Activated T-cell treated with anti-CD3 and anti-CD28 coated beads, Interleukin-2, amount 50 U/mL, for 4 hours (primary cell): ENCODE measurements around the gene NDUFAF2. TPM values are rescaled to one million over a fixed set of nuclear protein-coding genes. Genes with fewer than 3 reads are reported as not detected.
"Not testable (repeated sequence)": the region's sequence is repeated elsewhere in the genome, so short reads cannot be mapped to it uniquely, and the experiment has no call there.

ENCODE experiments used
- ATAC-seq, 2 donors: fragments of 200-7000 bp; cut with Tn5 transposase; one replicate each; pipeline ENCODE4 v1.10.0; 2021
- DNase-seq: peaks from one replicate; pipeline ENCODE4 v3.0.0-alpha.2; 2020
- H3K27me3 Mint-ChIP-seq: one replicate; pipeline ENCODE4 v1.8.0; 2021; ENCODE audit warnings: low read depth, mixed read lengths
- H3K36me3 Mint-ChIP-seq: one replicate; pipeline ENCODE4 v1.8.0; 2022; ENCODE audit warnings: mixed read lengths; ENCODE audit not compliant: insufficient read depth
- H3K4me1 Mint-ChIP-seq: one replicate; pipeline ENCODE4 v1.8.0; 2021; ENCODE audit warnings: low read depth, mixed read lengths
- H3K4me3 Mint-ChIP-seq: one replicate; pipeline ENCODE4 v1.8.0; 2021; ENCODE audit warnings: mild to moderate bottlenecking, moderate library complexity, mixed read lengths
- H3K9me3 Mint-ChIP-seq: one replicate; pipeline ENCODE4 v1.8.0; 2021; ENCODE audit warnings: mixed read lengths
- total RNA-seq, 3 donors: library from RNA; stranded (reverse); gene quantifications; one replicate each; pipeline ENCODE4 v1.2.1, GENCODE V29; 2021

NDUFAF2 gene
- total RNA-seq, 3 donors from 2014 or later = 43.7 to 47.8 (median 45.0) TPM

GRCh38 chr5:61168951-61169350, 223.9 kb downstream of the NDUFAF2 start:
- Mint-ChIP-seq H3K4me1 (no peaks in the 10 kb centered on the region), H3K27me3 (no peaks in the 10 kb centered on the region), H3K36me3 (no peaks in the 10 kb centered on the region), H3K4me3 (no peak overlapping the region), H3K9me3 (no peaks in the 10 kb centered on the region)
- ATAC-seq (no peak), DNase-seq (no peak)

- H3K27me3 Mint-ChIP-seq = no peaks in the 10 kb centered on the region
- no peak for DNase-seq
- H3K36me3 Mint-ChIP-seq = no peaks in the 10 kb centered on the region
- H3K9me3 Mint-ChIP-seq = no peaks in the 10 kb centered on the region
- no peak for ATAC-seq
- no peak overlapping the region for H3K4me3 Mint-ChIP-seq
- H3K4me1 Mint-ChIP-seq = no peaks in the 10 kb centered on the region
These were observed 226.5 kb downstream of the NDUFAF2 start for GRCh38 chr5:61171479-61171878.

- peaks cover 4% of the 10 kb centered on the region for H3K4me1 Mint-ChIP-seq
- no peaks in the 10 kb centered on the region for H3K36me3 Mint-ChIP-seq
- no peaks in the 10 kb centered on the region for H3K9me3 Mint-ChIP-seq
- no peak overlapping the region for H3K4me3 Mint-ChIP-seq
- H3K27me3 Mint-ChIP-seq = peaks cover 1% of the 10 kb centered on the region
- ATAC-seq (no peak), DNase-seq (no peak)
These were observed 231.6 kb downstream of the NDUFAF2 start for GRCh38 chr5:61176631-61177030.

GRCh38 chr5:61177070-61177469, 232.1 kb downstream of the NDUFAF2 start:
- Mint-ChIP-seq H3K4me1 (peaks cover 6% of the 10 kb centered on the region), H3K27me3 (peaks cover 1% of the 10 kb centered on the region), H3K36me3 (no peaks in the 10 kb centered on the region), H3K9me3 (no peaks in the 10 kb centered on the region), H3K4me3 (no peak overlapping the region)
- DNase-seq (no peak), ATAC-seq (no peak)

GRCh38 chr5:61177716-61178115, 232.7 kb downstream of the NDUFAF2 start:
- H3K9me3 Mint-ChIP-seq = no peaks in the 10 kb centered on the region
- no peaks in the 10 kb centered on the region for H3K36me3 Mint-ChIP-seq
- no peak overlapping the region for H3K4me3 Mint-ChIP-seq
- H3K27me3 Mint-ChIP-seq = peaks cover 1% of the 10 kb centered on the region
- ATAC-seq = no peak
- peaks cover 6% of the 10 kb centered on the region for H3K4me1 Mint-ChIP-seq
- DNase-seq = no peak

GRCh38 chr5:61178702-61179101, 233.7 kb downstream of the NDUFAF2 start:
- Mint-ChIP-seq H3K4me1 (peaks cover 6% of the 10 kb centered on the region), H3K36me3 (no peaks in the 10 kb centered on the region), H3K9me3 (no peaks in the 10 kb centered on the region), H3K4me3 (no peak overlapping the region), H3K27me3 (peaks cover 1% of the 10 kb centered on the region)
- ATAC-seq = no peak
- no peak for DNase-seq

- no peak overlapping the region for H3K4me3 Mint-ChIP-seq
These were observed 235.9 kb downstream of the NDUFAF2 start for GRCh38 chr5:61180886-61181285.

GRCh38 chr5:61182449-61182848, 237.4 kb downstream of the NDUFAF2 start:
- peaks cover 11% of the 10 kb centered on the region for H3K27me3 Mint-ChIP-seq
- DNase-seq = no peak
- no peaks in the 10 kb centered on the region for H3K36me3 Mint-ChIP-seq
- H3K4me1 Mint-ChIP-seq = peaks cover 6% of the 10 kb centered on the region
- ATAC-seq = no peak
- H3K9me3 Mint-ChIP-seq = peaks cover 8% of the 10 kb centered on the region
- H3K4me3 Mint-ChIP-seq = no peak overlapping the region

More at GRCh38 chr5:61180886-61181285, 235.9 kb downstream of the NDUFAF2 start:
- ATAC-seq = no peak
- H3K4me1 Mint-ChIP-seq = peaks cover 6% of the 10 kb centered on the region
- DNase-seq = no peak
- peaks cover 1% of the 10 kb centered on the region for H3K27me3 Mint-ChIP-seq
- H3K36me3 Mint-ChIP-seq = no peaks in the 10 kb centered on the region
- no peaks in the 10 kb centered on the region for H3K9me3 Mint-ChIP-seq

GRCh38 chr5:61183538-61183937, 238.5 kb downstream of the NDUFAF2 start:
- Mint-ChIP-seq H3K4me3 (no peak overlapping the region), H3K36me3 (no peaks in the 10 kb centered on the region), H3K9me3 (peaks cover 8% of the 10 kb centered on the region), H3K27me3 (peaks cover 14% of the 10 kb centered on the region), H3K4me1 (peaks cover 6% of the 10 kb centered on the region)
- DNase-seq (no peak), ATAC-seq (no peak)

- ATAC-seq (no peak), DNase-seq (no peak)
- no peak overlapping the region for H3K4me3 Mint-ChIP-seq
- H3K4me1 Mint-ChIP-seq = peaks cover 6% of the 10 kb centered on the region
- peaks cover 8% of the 10 kb centered on the region for H3K9me3 Mint-ChIP-seq
- peaks cover 13% of the 10 kb centered on the region for H3K27me3 Mint-ChIP-seq
- no peaks in the 10 kb centered on the region for H3K36me3 Mint-ChIP-seq
These were observed 239.7 kb downstream of the NDUFAF2 start for GRCh38 chr5:61184708-61185107.

GRCh38 chr5:61186634-61187033, 241.6 kb downstream of the NDUFAF2 start:
- H3K36me3 Mint-ChIP-seq = no peaks in the 10 kb centered on the region
- ATAC-seq = no peak
- H3K9me3 Mint-ChIP-seq = peaks cover 8% of the 10 kb centered on the region
- DNase-seq = no peak
- peaks cover 13% of the 10 kb centered on the region for H3K27me3 Mint-ChIP-seq
- no peak overlapping the region for H3K4me3 Mint-ChIP-seq
- H3K4me1 Mint-ChIP-seq = peaks cover 2% of the 10 kb centered on the region

GRCh38 chr5:61187352-61187751, 242.3 kb downstream of the NDUFAF2 start:
- not testable (repeated sequence) for H3K4me3 Mint-ChIP-seq, H3K4me1 Mint-ChIP-seq, ATAC-seq, H3K36me3 Mint-ChIP-seq, DNase-seq
- peaks cover 11% of the 10 kb centered on the region for H3K9me3 Mint-ChIP-seq
- peaks cover 13% of the 10 kb centered on the region for H3K27me3 Mint-ChIP-seq

- Mint-ChIP-seq H3K9me3 (peaks cover 11% of the 10 kb centered on the region), H3K27me3 (peaks cover 13% of the 10 kb centered on the region)
- H3K36me3 Mint-ChIP-seq, H3K4me1 Mint-ChIP-seq, DNase-seq, ATAC-seq, H3K4me3 Mint-ChIP-seq: not testable (repeated sequence)
These were observed 242.8 kb downstream of the NDUFAF2 start for GRCh38 chr5:61187826-61188225.

GRCh38 chr5:61198606-61199005, 253.6 kb downstream of the NDUFAF2 start:
- Mint-ChIP-seq H3K9me3 (peaks cover 21% of the 10 kb centered on the region), H3K36me3 (no peaks in the 10 kb centered on the region), H3K4me3 (no peak overlapping the region), H3K27me3 (peaks cover 26% of the 10 kb centered on the region), H3K4me1 (no peaks in the 10 kb centered on the region)
- no peak for DNase-seq
- no peak for ATAC-seq

GRCh38 chr5:61200582-61201155, 255.7 kb downstream of the NDUFAF2 start:
- H3K4me1 Mint-ChIP-seq = no peaks in the 10 kb centered on the region
- H3K27me3 Mint-ChIP-seq = peaks cover 29% of the 10 kb centered on the region
- DNase-seq (no peak), ATAC-seq (no peak)
- H3K4me3 Mint-ChIP-seq = no peak overlapping the region
- H3K36me3 Mint-ChIP-seq = no peaks in the 10 kb centered on the region
- peaks cover 17% of the 10 kb centered on the region for H3K9me3 Mint-ChIP-seq
